Endothelial cell of umbilical vein (primary cell): ENCODE measurements around the gene CALN1. TPM values are rescaled to one million over a fixed set of nuclear protein-coding genes. Genes with fewer than 3 reads are reported as not detected.

ENCODE experiments used
- BruUV-seq: library from RNA; stranded (reverse); fragments of 400-500 nt; replicated peaks from 2 replicates; lab custom pipeline; 2021; lab: Mats Ljungman, UMichigan
- CTCF ChIA-PET: fragments of 300-600, 350-600 bp; sonication (Branson Sonifier 250); formaldehyde crosslinking; loops from one replicate; lab custom pipeline; 2021; ENCODE audit warnings: antibody characterized with exemption, inconsistent platforms; lab: Charles Lee
- POLR2A ChIA-PET: fragments of 300-600, 350-600 bp; sonication (Branson Sonifier 250); formaldehyde crosslinking; loops from one replicate; lab custom pipeline; 2021; ENCODE audit warnings: antibody characterized with exemption, inconsistent platforms; lab: Charles Lee
- DNase-seq: peaks from one replicate; pipeline ENCODE4 v3.0.0-alpha.2; 2011; ENCODE audit warnings: low read depth, low spot score
- FAIRE-seq: peaks from 2 replicates; lab custom pipeline; 2011; peaks lifted over from hg19 to GRCh38; lab: Jason Lieb, UNC
- H2AFZ ChIP-seq: 2 replicates; pipeline ENCODE4 v1.6.0; 2012; ENCODE audit warnings: low read depth, low read length, control low read depth, inconsistent platforms
- H3K27ac ChIP-seq: 2 replicates; pipeline ENCODE4 v1.5.1; 2011; ENCODE audit warnings: low read depth, mild to moderate bottlenecking, control low read depth, low read length, moderate library complexity; ENCODE audit not compliant: insufficient read depth
- H3K27me3 ChIP-seq, 2 experiments: 2 replicates each; pipeline versions ENCODE4 v1.6.0 to v1.6.1; 2011; ENCODE audit warnings: low read length in 2 of 2, mixed read lengths in 1 of 2; ENCODE audit not compliant: control insufficient read depth in 2 of 2, insufficient read depth in 2 of 2
- H3K36me3 ChIP-seq, 2 experiments: 2 replicates in 1 of 2; 3 replicates in 1 of 2; pipeline ENCODE4 v1.5.1; 2011; ENCODE audit warnings: low read length in 2 of 2, mild to moderate bottlenecking in 1 of 2, moderate library complexity in 1 of 2; ENCODE audit not compliant: control insufficient read depth in 2 of 2, insufficient read depth in 2 of 2; ENCODE audit errors: extremely low read depth in 1 of 2
- H3K4me1 ChIP-seq: 3 replicates; pipeline ENCODE4 v1.5.1; 2011; ENCODE audit warnings: mild to moderate bottlenecking, low read length; ENCODE audit not compliant: control insufficient read depth, insufficient read depth; ENCODE audit errors: extremely low read depth
- H3K4me2 ChIP-seq: 2 replicates; pipeline ENCODE4 v1.6.1; 2011; ENCODE audit warnings: low read length, control low read depth, mixed read lengths; ENCODE audit not compliant: insufficient read depth
- H3K4me3 ChIP-seq, 3 experiments: fragments of 200-600 bp in 1 of 3; sonication (generic), shearing (Covaris generic) in 1 of 3; replicated peaks in 1 of 3; 2 replicates each; pipeline ENCODE4 v1.5.1; 2011 to 2016; ENCODE audit warnings: control low read depth in 3 of 3, low read length in 3 of 3, mild to moderate bottlenecking in 2 of 3, inconsistent platforms in 1 of 3, low read depth in 1 of 3, moderate library complexity in 1 of 3; ENCODE audit not compliant: insufficient read depth in 1 of 3
- H3K79me2 ChIP-seq: 2 replicates; pipeline ENCODE4 v1.6.0; 2012; ENCODE audit warnings: low read length, inconsistent platforms; ENCODE audit not compliant: control insufficient read depth, insufficient read depth
- H3K9ac ChIP-seq: replicated peaks from 2 replicates; pipeline ENCODE3; 2011; ENCODE audit warnings: low read length, control low read depth; ENCODE audit not compliant: insufficient read depth; ENCODE audit errors: extremely low read depth
- H3K9me1 ChIP-seq: replicated peaks from 3 replicates; pipeline ENCODE4 v1.6.0; 2011; ENCODE audit warnings: mild to moderate bottlenecking, low read length; ENCODE audit not compliant: control insufficient read depth, insufficient read depth; ENCODE audit errors: extremely low read depth
- H3K9me3 ChIP-seq: replicated peaks from 2 replicates; pipeline ENCODE4 v1.5.1; 2012; ENCODE audit warnings: low read length, inconsistent platforms; ENCODE audit not compliant: control insufficient read depth, insufficient read depth
- H4K20me1 ChIP-seq: replicated peaks from 2 replicates; pipeline ENCODE3; 2011; ENCODE audit warnings: mild to moderate bottlenecking, low read length; ENCODE audit not compliant: control insufficient read depth, insufficient read depth; ENCODE audit errors: extremely low read depth
- CTCF ChIP-seq, 2 donors: IDR thresholded peaks; 1 replicate in 1 of 2; 2 replicates in 1 of 2; pipeline ENCODE4 v1.5.1; 2011; ENCODE audit warnings: low read length in 2 of 2, mild to moderate bottlenecking in 2 of 2, moderate library complexity in 2 of 2, control low read depth in 1 of 2, inconsistent platforms in 1 of 2, low read depth in 1 of 2; ENCODE audit not compliant: insufficient read depth in 1 of 2; ENCODE audit errors: extremely low read depth in 1 of 2
- EZH2 ChIP-seq: IDR thresholded peaks from 2 replicates; pipeline ENCODE4 v1.6.1; 2012; ENCODE audit warnings: borderline replicate concordance, low read depth, mild to moderate bottlenecking, moderate library complexity, low read length, inconsistent platforms; ENCODE audit not compliant: severe bottlenecking
- FOS ChIP-seq: IDR thresholded peaks from 2 replicates; pipeline ENCODE4 v1.6.1; 2011; ENCODE audit warnings: mild to moderate bottlenecking, low read length, moderate library complexity, borderline replicate concordance; ENCODE audit not compliant: insufficient read depth
- GATA2 ChIP-seq: IDR thresholded peaks from 2 replicates; pipeline ENCODE4 v1.7.0; 2011; ENCODE audit warnings: low read depth, mild to moderate bottlenecking, moderate library complexity, mixed read lengths, low read length; ENCODE audit not compliant: insufficient read length, insufficient read depth
- JUN ChIP-seq: IDR thresholded peaks from 2 replicates; pipeline ENCODE4 v1.6.1; 2011; ENCODE audit warnings: borderline replicate concordance, low read depth; ENCODE audit not compliant: insufficient read length, insufficient read depth
- MAX ChIP-seq: IDR thresholded peaks from 2 replicates; pipeline ENCODE4 v1.6.1; 2011; ENCODE audit not compliant: insufficient read depth, insufficient read length
- MYC ChIP-seq: IDR thresholded peaks from one replicate; pipeline ENCODE4 v1.6.1; 2011; ENCODE audit warnings: mild to moderate bottlenecking, low read depth, low read length
- POLR2A ChIP-seq: IDR thresholded peaks from 2 replicates; pipeline ENCODE4 v1.6.1; 2012; ENCODE audit warnings: low read depth, mild to moderate bottlenecking, control low read depth, low read length
- POLR2AphosphoS5 ChIP-seq: IDR thresholded peaks from 2 replicates; pipeline ENCODE4 v1.6.1; 2012; ENCODE audit warnings: low read depth, mild to moderate bottlenecking, control low read depth, low read length, moderate library complexity; ENCODE audit not compliant: insufficient read depth
- dilution Hi-C: fragments of 300-500 bp; cut with MboI; formaldehyde crosslinking; loops from one replicate; pipeline ENCODE4 v1.15.0; 2019; ENCODE audit warnings: low sequenced_read_pairs; ENCODE audit not compliant: extremely low pct_ligation_motif_present
- intact Hi-C: fragments of 100-400 bp; cut with micrococcal nuclease; formaldehyde crosslinking; loops from one replicate; pipeline ENCODE4 v1.10.0; 2022
- polyA plus RNA-seq, 4 experiments: library from polyadenylated mRNA; depleted of rRNA in 3 of 4; stranded (reverse) in 3 of 4; unstranded in 1 of 4; fragments of >200 nt; gene quantifications; 2 replicates each; pipeline versions ENCODE4 v1.2.1 to v1.2.3, GENCODE V29; 2011 to 2012; ENCODE audit warnings: missing spikeins in 1 of 4
- total RNA-seq: library from RNA; stranded (reverse); gene quantifications from 2 replicates; pipeline ENCODE4 v1.2.3, GENCODE V29; 2021

The CALN1 gene
- total and polyA plus RNA-seq, 2 donors (not counting 3 experiments of a cell fraction or from before 2014, with no cell fraction given): not detected

- H3K79me2 ChIP-seq: no peaks in the 10 kb centered on the region
- H2AFZ ChIP-seq: no peak overlapping the region
- intact Hi-C loops (no loop called here), dilution Hi-C loops (no loop called here)
- H4K20me1 ChIP-seq: no peaks in the 10 kb centered on the region
- H3K4me1 ChIP-seq: no peaks in the 10 kb centered on the region
- no peaks in the 10 kb centered on the region for H3K27me3 ChIP-seq
- H3K4me3 ChIP-seq: no peak overlapping the region
- CTCF ChIA-PET: no interaction called here
- H3K27ac ChIP-seq: no peak overlapping the region
- POLR2A ChIA-PET: no interaction called here
- no peak for TF ChIP-seq MAX
- no peak for TF ChIP-seq CTCF (IDR thresholded peaks at IDR 0.05; ENCODE audit: extremely low read depth in 1 of 2, insufficient read depth in 1 of 2, low read depth in 1 of 2, low read length in 2 of 2)
- TF ChIP-seq GATA2: no peak
- TF ChIP-seq POLR2AphosphoS5: no peak
- TF ChIP-seq EZH2: no peak
- TF ChIP-seq FOS: no peak
- TF ChIP-seq JUN: no peak
- TF ChIP-seq POLR2A: no peak
- no peak for TF ChIP-seq MYC
- no peak overlapping the region for H3K4me2 ChIP-seq
- no TSS peak for BruUV-seq
- H3K36me3 ChIP-seq: no peaks in the 10 kb centered on the region
- H3K9ac ChIP-seq: no peak overlapping the region
- DNase-seq (no peak), FAIRE-seq (no peak)
- peaks cover 3% of the 10 kb centered on the region for H3K9me3 ChIP-seq
- H3K9me1 ChIP-seq: no peaks in the 10 kb centered on the region
These were observed 541.3 kb downstream of the CALN1 start for GRCh38 chr7:71870812-71871211.
